ENCODE data around the gene MARCKSL1.

The MARCKSL1 gene

DNA sequence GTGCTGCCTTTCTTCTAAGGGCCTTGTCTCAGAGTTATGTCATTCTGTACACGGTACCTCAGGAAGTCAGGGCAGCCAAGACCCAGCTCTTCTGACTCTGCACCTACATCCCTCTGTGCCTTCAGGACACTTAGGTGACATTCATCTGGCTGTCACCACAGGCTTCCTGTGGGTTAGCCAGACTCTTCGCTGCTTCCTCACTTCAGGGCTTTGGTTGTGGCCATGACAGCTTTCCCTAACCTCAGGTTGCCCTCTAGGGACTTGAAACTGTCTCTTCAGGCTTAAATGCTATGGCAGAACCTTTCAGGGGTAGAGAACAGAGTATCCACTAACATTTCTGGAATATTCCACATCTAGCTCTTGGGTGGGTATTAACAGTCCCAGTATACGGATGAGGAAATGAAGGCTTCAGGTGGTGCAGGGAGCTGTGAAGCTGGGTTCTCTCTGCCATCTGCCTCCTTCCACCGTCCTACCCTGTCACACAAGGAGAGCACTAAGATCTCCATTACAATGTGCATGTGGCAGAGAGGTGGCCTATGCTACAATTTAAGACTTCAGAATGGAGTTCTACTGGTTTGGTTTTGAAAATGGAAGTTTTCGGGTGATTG lies 36.2 kb upstream of the MARCKSL1 start:
- POLR2A ChIA-PET = interaction anchor here (0.7 to 1.4 kb wide), 2 partner anchors 22 to 36 kb away, joined by 3 to 4 read pairs; partner anchors contain the start of genes BSDC1 and MARCKSL1
- no peak overlapping the region for H3K4me3 ChIP-seq (ENCODE audit: low read depth, low read length)
- CTCF ChIA-PET = interaction anchor here (0.8 to 2.3 kb wide), 3 partner anchors 9 to 184 kb away, joined by 3 to 12 read pairs (median 3); no protein-coding TSS in a partner anchor
- TF ChIP-seq, protein P1, sequence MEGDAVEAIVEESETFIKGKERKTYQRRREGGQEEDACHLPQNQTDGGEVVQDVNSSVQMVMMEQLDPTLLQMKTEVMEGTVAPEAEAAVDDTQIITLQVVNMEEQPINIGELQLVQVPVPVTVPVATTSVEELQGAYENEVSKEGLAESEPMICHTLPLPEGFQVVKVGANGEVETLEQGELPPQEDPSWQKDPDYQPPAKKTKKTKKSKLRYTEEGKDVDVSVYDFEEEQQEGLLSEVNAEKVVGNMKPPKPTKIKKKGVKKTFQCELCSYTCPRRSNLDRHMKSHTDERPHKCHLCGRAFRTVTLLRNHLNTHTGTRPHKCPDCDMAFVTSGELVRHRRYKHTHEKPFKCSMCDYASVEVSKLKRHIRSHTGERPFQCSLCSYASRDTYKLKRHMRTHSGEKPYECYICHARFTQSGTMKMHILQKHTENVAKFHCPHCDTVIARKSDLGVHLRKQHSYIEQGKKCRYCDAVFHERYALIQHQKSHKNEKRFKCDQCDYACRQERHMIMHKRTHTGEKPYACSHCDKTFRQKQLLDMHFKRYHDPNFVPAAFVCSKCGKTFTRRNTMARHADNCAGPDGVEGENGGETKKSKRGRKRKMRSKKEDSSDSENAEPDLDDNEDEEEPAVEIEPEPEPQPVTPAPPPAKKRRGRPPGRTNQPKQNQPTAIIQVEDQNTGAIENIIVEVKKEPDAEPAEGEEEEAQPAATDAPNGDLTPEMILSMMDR (IDR thresholded peaks at IDR 0.05; ENCODE audit: insufficient read depth, low read length, missing control alignments) = no peak
- DNase-seq (ENCODE audit: low read depth, low spot score) = no peak

DNA sequence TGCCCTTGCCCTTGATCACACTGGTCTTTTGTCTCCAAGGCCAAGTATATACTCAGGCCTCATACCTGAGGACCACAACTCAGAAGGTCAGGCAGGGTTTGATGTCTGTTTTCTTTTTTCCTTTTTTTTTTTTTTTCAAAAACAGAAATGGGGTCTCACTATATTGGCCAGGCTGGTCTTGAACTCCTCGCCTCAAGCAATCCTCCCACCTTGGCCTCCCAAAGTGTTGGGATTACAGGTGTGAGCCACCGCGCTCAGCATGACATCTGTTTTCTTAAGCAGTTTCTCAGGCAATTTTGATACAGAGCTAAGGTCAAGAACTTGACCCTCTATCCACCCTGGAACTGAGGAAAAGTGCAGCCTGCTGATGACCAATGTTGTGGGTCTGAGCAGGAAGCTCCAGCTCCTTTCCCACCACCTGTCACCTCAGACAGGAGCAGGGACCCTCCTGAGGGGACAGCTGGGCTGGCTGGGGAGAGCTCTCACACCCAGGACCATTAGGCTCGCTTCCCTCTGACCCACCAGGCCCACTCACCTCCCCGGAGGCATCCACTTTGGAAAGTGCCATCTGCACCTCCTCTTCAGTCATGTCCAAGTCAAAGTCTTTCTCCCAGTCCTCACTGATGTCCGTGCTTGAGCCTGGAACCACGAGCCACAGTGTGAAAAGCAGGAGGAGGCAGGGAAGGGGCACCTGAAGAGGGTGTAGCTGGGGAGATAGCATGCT lies 32.0 kb upstream of the MARCKSL1 start:
- ChIA-PET POLR2A (interaction anchor here (0.7 kb wide), 1 partner anchor 18 kb away, joined by 3 read pairs; no protein-coding TSS in a partner anchor), CTCF (interaction anchor here (0.8 to 1.5 kb wide), 2 partner anchors 9 to 33 kb away, joined by 4 to 5 read pairs; no protein-coding TSS in a partner anchor)
- no peak overlapping the region for H3K4me3 ChIP-seq (ENCODE audit: low read depth, low read length)
- TF ChIP-seq, protein P1 (IDR thresholded peaks at IDR 0.05; ENCODE audit: insufficient read depth, low read length, missing control alignments) = no peak
- no peak for DNase-seq (ENCODE audit: low read depth, low spot score)

DNA sequence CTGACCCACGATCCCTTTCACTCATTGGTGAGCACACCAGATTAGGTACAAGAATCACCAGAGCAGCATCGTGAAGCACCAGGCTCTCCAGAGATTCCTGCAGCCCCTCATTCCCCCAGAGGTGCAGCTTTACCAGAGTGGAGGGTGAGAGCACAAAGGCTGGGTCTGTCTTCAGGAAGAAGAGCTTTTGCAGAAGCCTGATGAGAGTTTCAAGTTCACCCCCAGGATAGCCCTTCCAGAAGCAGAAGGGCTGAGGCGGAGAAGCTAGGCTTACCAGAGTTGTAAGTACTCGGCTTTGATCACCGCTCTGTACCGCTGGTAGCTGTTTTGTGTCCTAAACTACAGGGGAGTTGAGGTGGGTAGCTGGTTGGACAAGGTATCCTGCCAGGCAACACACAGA lies 29.4 kb upstream of the MARCKSL1 start:
- ChIA-PET POLR2A (no interaction called here), CTCF (interaction anchor here (1.2 to 1.6 kb wide), 3 partner anchors 12 to 150 kb away, joined by 3 to 9 read pairs (median 6); no protein-coding TSS in a partner anchor)
- no peak for DNase-seq (ENCODE audit: low read depth, low spot score)
- TF ChIP-seq, protein P1 (IDR thresholded peaks at IDR 0.05; ENCODE audit: insufficient read depth, low read length, missing control alignments) = no peak
- H3K4me3 ChIP-seq (ENCODE audit: low read depth, low read length) = no peak overlapping the region

DNA sequence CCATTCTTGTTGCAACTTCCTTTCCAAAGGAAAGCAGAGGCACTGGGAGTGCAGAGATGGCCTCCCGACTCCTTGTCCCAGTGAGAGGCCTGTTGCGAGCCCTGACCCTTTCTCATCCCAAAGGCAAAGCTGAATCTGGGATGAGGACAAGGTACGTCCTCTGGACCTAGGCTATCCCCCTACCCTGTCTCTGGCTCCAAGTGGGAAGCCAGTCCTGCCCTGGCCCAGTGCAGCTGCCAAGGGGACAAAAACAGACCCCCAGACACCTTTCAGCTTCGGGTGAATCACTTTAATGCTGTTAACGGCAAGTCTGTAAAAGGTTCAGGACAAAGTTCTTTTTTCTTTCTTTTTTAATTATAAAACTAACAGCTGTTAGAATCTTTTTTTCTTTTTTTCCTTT lies 28.8 kb upstream of the MARCKSL1 start:
- ChIA-PET POLR2A (no interaction called here), CTCF (interaction anchor here (1.2 to 1.6 kb wide), 3 partner anchors 11 to 149 kb away, joined by 3 to 9 read pairs (median 6); no protein-coding TSS in a partner anchor)
- TF ChIP-seq, protein P1 (IDR thresholded peaks at IDR 0.05; ENCODE audit: insufficient read depth, low read length, missing control alignments) = no peak
- no peak for DNase-seq (ENCODE audit: low read depth, low spot score)
- no peak overlapping the region for H3K4me3 ChIP-seq (ENCODE audit: low read depth, low read length)

DNA sequence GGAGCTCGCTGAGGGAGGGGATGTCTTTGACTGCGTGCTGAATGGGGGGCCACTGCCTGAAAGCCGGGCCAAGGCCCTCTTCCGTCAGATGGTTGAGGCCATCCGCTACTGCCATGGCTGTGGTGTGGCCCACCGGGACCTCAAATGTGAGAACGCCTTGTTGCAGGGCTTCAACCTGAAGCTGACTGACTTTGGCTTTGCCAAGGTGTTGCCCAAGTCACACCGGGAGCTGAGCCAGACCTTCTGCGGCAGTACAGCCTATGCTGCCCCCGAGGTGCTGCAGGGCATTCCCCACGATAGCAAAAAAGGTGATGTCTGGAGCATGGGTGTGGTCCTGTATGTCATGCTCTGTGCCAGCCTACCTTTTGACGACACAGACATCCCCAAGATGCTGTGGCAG lies 27.7 kb upstream of the MARCKSL1 start:
- ChIA-PET POLR2A (no interaction called here), CTCF (interaction anchor here (1.3 to 5.1 kb wide), 3 partner anchors 11 to 148 kb away, joined by 4 to 37 read pairs (median 4); no protein-coding TSS in a partner anchor)
- TF ChIP-seq, protein P1 (IDR thresholded peaks at IDR 0.05; ENCODE audit: insufficient read depth, low read length, missing control alignments) = no peak
- no peak for DNase-seq (ENCODE audit: low read depth, low spot score)
- H3K4me3 ChIP-seq (ENCODE audit: low read depth, low read length) = no peak overlapping the region

Data from AG04449 (cell line).